ENCODE results near the gene CAV1.
"Not testable (repeated sequence)": the region's sequence is repeated elsewhere in the genome, so short reads cannot be mapped to it uniquely, and the experiment has no call there.

Gene CAV1

DNA sequence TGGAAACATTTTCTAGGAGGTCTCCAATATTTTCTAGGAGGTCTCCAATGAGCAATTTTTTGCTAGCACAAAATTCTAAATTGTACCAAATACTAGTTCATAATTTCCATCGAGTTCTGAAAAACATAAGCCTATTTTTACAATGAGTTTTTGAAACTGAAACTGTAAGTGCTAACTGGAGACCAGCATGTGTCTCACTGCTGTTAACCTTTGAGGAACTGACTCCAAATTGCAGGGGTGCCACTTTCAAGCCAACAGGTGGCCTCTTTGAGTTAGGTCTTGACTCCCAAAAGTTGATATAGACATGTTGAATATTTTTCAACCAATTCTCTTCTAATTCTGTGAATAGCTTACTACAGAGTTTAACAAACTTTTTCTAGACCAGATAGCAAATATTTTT lies 58.8 kb downstream of the CAV1 start:
- DNase-seq: no peak

DNA sequence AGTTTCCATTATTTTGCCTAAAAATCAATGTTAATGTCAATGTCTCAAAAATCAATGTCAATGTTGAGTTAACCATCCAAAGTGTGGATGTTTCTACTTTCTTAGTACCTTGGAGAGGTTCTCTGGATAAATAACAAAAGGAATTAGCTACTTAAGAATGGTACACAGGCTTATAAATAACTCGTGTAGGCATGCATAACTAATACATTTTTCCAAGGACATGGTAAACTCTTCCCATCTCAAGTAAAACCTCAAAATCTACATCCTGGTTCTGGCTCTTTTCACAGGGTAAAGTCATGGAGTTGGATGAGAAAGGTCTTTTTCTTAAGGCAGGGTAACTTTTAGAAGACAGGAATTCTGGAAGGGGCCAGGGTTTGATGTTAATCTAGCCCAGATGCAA lies 59.9 kb downstream of the CAV1 start:
- no peak for DNase-seq

DNA sequence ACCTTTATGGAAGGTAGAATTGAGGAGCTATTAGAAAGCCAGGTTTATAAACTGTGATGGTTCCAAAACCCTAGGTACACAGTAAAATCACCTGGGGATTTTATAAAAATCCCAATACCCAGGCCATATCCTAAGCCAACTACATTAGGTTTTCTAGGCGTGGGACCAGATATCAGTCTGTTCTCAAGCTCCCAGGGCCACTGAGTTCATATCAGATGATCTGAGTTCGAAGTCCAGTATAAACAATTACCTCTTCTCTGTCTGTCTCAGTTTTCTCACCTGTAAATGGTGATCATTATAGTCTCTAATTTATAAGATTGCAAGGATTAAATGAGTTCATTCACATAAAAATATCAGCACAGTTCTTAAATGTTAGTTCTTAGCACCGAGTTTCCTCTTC lies 60.6 kb downstream of the CAV1 start:
- no peak for DNase-seq

DNA sequence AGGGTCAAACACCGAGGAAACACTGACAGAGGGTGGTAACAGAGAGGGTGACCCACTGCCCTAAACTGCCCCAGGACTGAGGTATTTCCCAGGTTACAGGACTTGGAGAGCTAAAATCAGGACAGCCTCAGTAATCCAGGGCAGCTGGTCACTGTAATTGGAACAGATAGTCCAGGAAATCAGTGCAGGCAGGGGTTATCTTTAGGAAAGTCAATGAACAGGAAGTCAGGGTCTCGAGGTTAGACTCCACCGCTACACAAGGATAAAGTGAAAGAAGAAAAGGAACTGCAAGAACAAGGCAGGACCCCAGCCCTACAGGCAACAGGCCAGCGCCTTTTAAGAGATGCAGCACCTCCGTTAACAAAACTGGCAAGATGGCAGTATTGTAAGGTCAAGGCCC lies 61.1 kb downstream of the CAV1 start:
- no peak for DNase-seq

DNA sequence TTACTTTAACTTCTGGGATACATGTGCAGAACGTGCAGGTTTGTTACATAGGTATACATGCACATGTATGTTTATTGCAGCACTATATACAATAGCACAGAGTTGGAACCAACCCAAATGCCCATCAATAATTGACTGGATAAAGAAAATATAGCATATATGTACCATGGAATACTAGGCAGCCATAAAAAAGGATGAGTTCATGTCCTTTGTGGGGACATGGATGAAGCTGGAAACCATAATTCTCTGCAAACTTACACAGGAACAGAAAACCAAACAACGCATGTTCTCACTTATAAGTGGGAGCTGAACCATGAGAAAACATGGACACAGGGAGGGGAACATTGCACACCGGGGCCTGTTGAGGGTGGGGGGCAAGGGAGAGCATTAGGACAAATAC lies 62.4 kb downstream of the CAV1 start:
- not testable (repeated sequence) for DNase-seq

DNA sequence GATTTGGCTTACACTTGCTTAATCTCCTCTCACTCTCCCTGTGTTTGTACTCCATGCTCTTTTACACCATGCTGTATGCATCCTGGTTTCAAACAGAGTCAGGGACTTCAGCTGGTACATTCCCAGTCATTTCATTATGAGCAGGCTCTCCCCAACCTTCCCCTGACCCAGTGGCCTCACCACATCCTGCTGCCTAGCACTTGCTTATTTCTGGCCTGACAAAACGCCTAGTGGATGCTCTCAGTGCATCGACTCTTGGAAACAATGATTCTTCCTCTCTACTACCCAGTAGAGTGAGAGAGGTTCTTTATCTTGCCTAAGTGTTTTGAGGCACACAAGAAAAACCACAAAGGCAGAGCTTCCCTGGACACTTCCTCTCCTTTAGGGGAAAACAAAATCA lies 63.4 kb downstream of the CAV1 start:
- no peak for DNase-seq

DNA sequence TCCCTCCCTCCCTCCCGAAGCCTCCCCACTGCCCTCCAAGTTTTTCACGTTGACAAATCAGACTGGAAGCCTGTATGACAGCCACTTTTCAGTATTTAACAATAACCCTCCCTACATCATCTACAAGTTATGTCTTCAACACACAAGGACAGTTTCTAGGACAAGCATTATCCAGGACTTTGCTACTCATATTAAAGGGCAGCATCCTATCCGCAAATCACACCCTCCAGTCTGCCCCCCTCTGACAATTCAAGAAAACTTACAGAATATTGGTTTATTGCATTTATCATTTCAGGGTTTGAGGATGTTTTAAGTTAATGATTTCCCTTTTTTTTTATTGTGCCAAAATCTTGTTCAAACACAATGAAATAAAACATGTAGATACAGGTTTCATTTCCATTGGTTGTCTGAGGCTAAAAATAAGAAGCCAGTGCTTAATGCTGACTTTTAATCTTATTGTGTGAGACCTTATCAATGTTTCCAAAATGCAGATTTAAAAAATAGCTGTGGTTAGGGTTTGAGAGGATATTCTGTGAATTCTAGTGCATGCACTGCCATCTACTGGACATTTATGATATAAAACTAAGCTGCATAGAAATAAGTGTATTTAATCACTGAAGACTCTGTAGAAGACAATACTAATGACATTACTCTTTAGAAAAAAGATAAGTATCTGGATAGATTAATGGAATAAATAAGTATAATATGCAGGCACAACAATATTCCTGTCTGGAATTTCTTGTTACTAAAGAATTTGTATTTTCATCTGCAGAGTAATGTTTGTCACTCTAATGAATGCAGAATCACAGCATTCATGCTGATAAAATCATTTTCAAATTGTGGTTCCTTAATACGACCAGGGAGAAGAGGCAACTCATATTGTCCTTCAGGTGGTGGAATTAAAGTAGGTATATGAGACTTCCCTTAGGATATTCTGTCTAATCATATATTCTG lies 64.1 kb downstream of the CAV1 start:
- no peak for DNase-seq

DNA sequence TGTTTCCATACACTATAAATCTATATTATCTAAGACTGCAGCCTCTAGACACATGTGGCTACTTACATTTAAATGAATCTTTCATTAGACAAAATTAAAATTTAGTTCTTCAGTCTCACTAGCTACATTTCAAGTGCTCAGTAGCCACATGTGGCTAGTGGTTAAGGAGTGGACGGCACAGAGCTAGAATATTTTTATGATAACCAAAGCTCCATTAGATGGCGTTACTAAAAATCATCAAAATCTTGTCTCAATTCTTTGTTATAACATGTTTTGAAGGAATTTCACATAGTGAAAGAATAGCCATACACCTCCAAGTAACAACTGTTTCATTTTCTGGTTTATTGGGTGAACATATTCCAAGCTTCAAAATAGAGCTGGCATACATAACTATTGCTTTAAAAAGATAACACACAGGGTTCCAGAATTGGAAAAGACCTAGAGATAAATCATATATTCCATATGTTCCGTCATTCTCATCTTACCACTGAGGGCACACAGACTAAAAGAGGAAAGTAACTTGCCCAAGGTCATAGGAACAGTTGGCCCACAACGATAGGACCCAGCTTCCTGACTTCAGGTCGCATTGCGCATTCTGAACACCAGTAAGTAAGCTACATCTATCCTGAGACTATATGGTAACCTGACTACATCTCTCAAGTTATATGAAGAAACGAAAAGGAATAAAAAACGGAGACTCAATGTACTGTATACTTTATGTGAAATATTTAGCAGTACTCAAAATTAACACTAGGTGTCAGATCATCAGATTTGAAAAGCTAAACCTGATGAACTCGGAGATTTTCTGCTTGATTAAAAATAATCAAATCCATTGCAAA lies 66.6 kb downstream of the CAV1 start:
- no peak for DNase-seq

DNA sequence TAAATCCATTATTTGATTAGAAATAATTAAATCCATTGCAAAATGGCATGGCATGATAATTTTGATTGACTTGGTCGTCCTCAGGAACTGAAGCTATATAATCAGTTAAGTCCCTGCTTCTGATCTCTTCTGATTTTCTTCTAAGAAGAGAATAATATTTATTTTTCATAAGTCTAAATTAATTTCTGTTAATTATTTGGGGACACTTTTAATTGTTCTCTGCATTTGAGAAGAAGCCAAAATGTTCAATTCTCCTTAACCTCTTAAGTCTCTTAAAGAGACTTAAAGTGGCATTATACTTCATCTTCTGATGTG lies 67.2 kb downstream of the CAV1 start:
- no peak for DNase-seq

DNA sequence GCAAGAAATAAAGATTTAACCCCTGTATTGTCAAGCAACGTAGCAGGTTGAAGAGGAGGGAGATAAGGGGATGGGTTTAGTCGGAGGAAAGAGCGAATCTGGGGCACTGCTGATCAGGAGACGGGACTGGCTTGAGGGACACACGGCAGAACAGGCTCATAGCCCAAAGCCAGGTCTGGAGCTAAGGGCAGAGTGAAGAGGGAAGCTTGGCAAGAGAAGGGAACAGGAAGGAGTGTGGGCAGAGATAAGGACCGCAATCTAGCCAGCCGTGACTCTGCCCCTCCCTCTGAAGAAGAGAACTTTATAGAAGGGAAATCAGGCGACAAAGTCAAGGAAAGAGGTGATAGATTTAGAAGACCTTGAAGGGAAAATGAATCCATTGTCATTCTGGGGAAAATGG lies 67.6 kb downstream of the CAV1 start:
- DNase-seq: no peak

DNA sequence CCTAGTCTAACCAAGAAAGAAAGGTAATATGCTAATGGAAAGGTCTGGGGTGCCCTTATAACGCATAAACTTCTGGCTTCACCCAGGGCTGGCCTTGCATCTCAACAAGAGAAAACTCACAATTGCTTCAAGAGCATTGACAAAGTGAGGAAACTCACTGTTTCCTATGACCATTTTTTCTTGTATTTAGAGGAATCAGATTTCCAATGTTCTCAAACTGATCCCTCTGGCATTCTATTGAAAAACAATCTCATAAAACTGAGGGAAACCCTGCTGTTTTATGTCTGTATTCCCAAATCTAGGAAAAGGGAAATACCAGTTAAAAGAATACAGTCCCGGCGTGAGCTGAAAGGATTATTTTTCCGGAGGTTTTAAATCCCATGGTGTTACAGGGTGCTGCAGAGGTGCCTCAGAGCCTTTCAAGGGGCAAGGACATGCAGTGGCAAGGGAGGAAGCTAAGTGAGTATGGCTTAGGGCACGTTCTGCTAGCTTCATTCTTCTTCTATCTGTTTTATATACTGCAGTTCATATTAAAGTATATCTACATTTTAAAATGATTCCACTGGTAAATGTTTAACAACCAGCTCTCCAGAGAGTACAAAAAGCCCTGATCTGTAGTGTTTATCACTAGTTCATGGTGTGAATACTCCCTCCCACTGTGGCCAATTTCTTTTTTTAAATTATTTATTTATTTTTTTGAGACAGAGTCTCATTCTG lies 68.7 kb downstream of the CAV1 start:
- DNase-seq: no peak

DNA sequence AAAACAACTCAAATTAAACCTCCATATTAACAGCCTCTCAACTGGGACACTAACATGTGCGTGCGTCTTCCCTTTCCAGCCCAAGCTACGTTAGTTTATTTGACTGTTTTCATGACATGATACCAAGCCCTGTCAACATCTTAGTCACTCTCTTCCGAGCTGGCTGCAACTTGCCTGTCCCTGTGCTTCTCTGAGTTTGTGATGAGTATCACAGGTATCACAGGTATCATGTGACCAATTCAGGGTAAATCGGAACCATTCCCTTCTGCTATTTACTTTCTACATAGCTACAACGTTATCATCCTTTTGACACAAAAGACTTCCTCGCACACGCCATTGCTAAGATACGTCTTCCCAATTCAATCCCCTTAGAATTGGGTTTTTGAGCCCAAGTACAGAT lies 70.2 kb downstream of the CAV1 start:
- no peak for DNase-seq

DNA sequence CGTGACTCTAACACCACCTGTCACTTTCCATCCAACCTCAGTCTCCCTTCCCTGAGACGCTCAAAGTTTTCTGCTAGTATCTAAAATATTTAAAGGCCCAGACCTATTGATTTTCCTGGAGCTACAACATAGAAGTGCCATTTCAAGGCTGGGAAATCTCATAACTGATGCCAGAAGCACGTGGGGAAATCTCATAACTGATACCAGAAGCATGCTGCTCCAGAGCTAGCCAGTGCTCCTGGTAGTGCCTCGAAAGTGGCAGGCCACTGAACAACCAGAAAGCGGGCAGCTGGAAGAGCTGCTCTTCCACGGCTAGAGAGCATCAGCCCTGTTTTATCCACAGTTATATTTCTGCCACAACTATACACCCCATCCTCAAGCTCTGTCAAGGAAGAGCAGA lies 72.5 kb downstream of the CAV1 start:
- no peak for DNase-seq

DNA sequence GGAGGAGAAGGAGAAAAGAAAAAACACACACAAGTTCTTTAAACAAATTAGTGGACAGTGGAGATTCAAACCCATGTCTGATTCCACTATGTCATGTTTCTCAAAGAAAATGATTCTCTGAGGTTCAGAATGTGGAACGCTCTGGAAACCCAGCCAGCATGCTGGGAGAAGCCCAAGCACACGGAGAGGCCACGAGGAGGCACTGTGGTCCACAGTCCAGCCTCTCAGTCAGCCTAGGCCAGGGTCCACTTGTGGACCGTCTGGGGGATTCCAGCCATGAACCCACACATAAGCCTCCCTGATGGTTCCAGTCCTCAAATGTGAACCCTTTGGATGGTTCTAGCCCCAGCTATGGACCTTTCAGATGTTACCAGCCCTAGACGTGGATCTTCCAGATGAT lies 73.4 kb downstream of the CAV1 start:
- DNase-seq: no peak

DNA sequence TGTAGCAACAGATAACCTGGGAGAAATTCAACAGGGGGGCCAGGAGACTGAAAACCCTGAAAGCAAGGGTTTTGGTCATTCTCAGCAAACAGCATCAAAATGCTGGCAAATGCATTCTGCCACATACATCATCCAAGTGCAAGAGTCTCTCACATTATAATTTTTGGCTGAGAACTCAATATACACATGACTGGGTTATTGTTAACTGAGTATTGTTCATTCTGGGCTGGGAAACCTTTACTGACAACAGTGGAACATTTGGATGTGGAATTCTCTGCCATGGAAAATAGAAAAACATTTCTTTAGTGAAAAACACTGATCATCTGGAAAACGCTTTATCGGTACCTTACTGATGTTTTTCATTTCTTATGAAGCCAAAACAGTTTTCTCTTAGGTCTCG lies 74.0 kb downstream of the CAV1 start:
- DNase-seq: no peak

DNA sequence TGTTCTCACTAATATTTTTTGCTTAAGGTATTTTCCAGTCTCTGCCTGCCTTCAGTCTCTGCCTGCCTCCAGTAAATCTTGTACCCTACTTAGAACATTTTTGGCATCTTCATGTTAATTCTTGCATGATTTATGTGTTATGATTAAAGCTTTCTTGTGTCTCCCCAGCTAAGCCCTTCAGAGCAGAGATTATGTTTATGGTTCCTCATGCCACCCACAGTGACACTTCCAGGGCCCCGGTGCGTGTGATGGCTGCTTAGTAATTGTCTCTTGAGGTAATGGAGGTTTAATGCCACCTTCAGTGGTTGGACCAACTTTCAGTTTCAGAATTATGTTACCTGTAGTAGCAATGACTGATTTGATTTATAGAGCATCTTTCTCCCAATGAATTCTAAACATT lies 76.6 kb downstream of the CAV1 start:
- peak; percentile 6 for DNase-seq

DNA sequence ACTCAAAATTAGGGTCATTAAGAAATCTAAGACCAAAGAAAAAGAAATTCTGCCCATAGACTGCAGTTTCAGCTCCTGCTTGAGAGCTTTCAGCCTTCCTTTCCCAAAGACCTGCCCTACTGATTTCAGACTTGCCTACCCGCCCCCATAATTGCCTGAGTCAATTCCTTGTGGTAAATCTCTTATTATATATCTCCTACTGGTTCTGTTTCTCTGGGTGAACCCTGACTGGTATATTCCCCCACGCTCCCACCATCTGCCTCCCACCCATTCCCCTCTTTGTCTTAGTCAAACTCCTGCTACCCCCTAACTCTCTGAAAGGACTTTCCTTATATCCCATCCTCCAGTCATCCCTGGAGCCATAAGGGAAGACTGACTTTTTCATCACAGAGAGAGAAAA lies 82.5 kb downstream of the CAV1 start:
- DNase-seq: no peak

DNA sequence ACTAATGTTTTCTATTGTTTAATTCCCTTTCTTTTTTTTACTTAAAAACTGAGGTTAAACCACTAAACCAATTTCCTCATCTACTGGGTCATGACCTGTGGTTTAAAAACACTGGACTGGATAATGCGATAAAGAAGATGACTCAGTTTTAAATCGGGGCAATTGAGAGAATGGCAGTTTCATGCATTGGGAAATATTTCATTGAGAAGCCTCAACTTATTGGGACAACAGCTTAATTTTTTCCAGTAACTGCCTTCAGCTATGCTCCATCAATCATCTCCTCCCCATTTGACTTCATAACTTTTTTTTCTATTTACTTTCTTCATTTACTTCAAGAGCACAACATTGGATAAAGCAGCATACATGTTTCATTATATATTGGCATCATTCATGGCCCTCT lies 85.4 kb downstream of the CAV1 start:
- no peak for DNase-seq

DNA sequence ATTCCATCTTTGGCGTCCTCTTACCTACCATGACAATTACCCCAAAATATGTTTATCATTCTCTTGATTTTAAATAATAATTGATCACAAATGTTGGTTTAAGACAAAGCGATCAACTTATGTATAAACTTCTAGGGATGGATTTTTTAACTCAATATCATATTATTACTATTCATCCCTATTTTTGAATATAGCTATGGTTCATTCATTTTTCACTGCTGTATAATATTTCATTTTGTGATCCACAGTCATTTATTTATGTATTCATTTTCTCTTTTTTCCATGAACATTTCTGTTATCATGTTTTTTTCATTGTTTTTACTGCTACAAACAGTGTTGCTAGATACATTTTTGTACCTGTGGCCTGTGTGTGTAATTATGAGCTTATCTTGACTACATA lies 85.9 kb downstream of the CAV1 start:
- DNase-seq: no peak

Measured in stimulated activated CD4-positive, alpha-beta T cell treated with anti-CD3 and anti-CD28 coated beads, Interleukin-4, amount 100 ng/mL, for 1 hour (primary cell).